Panc1 (cell line): ENCODE results near the gene SMIM31. TPM values are rescaled to one million over a fixed set of nuclear protein-coding genes. Genes with fewer than 3 reads are reported as not detected.

Source experiments
- ATAC-seq: fragments of 200-7000 bp; cut with Tn5 transposase; 2 replicates; pipeline ENCODE4 v1.9.1; 2020; ENCODE audit warnings: mild to moderate bottlenecking, moderate library complexity
- BruUV-seq: library from RNA; stranded (reverse); fragments of 400-500 nt; replicated peaks from 2 replicates; lab custom pipeline; 2021; lab: Mats Ljungman, UMichigan
- CTCF ChIA-PET: fragments of 300-600 bp; sonication (Branson Sonifier 250); formaldehyde crosslinking; loops from one replicate; lab custom pipeline; 2022; ENCODE audit warnings: antibody characterized with exemption; lab: Charles Lee
- POLR2A ChIA-PET: fragments of 300-600 bp; sonication (Branson Sonifier 250); formaldehyde crosslinking; loops from one replicate; lab custom pipeline; 2022; ENCODE audit warnings: antibody characterized with exemption; lab: Charles Lee
- DNase-seq: peaks from one replicate; pipeline ENCODE4 v3.0.0-alpha.2; 2010; ENCODE audit warnings: low read depth, low spot score
- H3K27ac ChIP-seq: 2 replicates; pipeline ENCODE4 v1.5.1; 2011; ENCODE audit warnings: mild to moderate bottlenecking, low read length, inconsistent platforms
- H3K27me3 ChIP-seq: fragments of 200-500 bp; sonication (Bioruptor generic); 2 replicates; pipeline ENCODE4 v1.6.0; 2014; ENCODE audit warnings: low read length, inconsistent platforms; ENCODE audit not compliant: control insufficient read depth, insufficient read depth
- H3K36me3 ChIP-seq: fragments of 200-500 bp; sonication (Bioruptor generic); 2 replicates; pipeline ENCODE4 v1.5.1; 2014; ENCODE audit warnings: inconsistent platforms, mild to moderate bottlenecking, low read length, moderate library complexity; ENCODE audit not compliant: control insufficient read depth, insufficient read depth
- H3K4me1 ChIP-seq: 2 replicates; pipeline ENCODE4 v1.5.1; 2011; ENCODE audit warnings: inconsistent platforms, mild to moderate bottlenecking, low read length, moderate library complexity; ENCODE audit not compliant: control insufficient read depth, insufficient read depth
- H3K4me3 ChIP-seq, 2 experiments: 2 replicates each; pipeline ENCODE4 v1.5.1; 2011 to 2012; ENCODE audit warnings: low read depth in 2 of 2, low read length in 2 of 2, mild to moderate bottlenecking in 2 of 2, inconsistent platforms in 1 of 2, moderate library complexity in 1 of 2
- H3K9me3 ChIP-seq: fragments of 200-500 bp; sonication (Bioruptor generic); 2 replicates; pipeline ENCODE4 v1.5.1; 2014; ENCODE audit warnings: low read depth, mild to moderate bottlenecking, inconsistent platforms, low read length, moderate library complexity; ENCODE audit not compliant: control insufficient read depth, insufficient read depth
- CTCF ChIP-seq: fragments of 450-650 bp; IDR thresholded peaks from 2 replicates; pipeline ENCODE4 v1.5.1; 2017; ENCODE audit warnings: mild to moderate bottlenecking
- POLR2AphosphoS5 ChIP-seq: IDR thresholded peaks from 2 replicates; pipeline ENCODE4 v1.6.1; 2012; ENCODE audit warnings: mild to moderate bottlenecking, low read depth, low read length, moderate library complexity
- REST ChIP-seq, 2 experiments: IDR thresholded peaks; 2 replicates each; pipeline ENCODE4 v1.6.1; 2011 to 2012; ENCODE audit warnings: low read depth in 2 of 2, control low read depth in 1 of 2, low read length in 1 of 2, mild to moderate bottlenecking in 1 of 2, moderate library complexity in 1 of 2; ENCODE audit not compliant: insufficient read depth in 1 of 2
- SIN3A ChIP-seq: IDR thresholded peaks from 2 replicates; pipeline ENCODE4 v1.6.1; 2012; ENCODE audit warnings: low read depth, mild to moderate bottlenecking, low read length, moderate library complexity, borderline replicate concordance; ENCODE audit not compliant: insufficient read depth
- TCF7L2 ChIP-seq: IDR thresholded peaks from 2 replicates; pipeline ENCODE4 v1.6.1; 2011; ENCODE audit warnings: mild to moderate bottlenecking, low read depth, low read length, inconsistent platforms
- in situ Hi-C: cut with HindIII; loops from 2 replicates; pipeline ENCODE4 v1.10.0; 2016; ENCODE audit warnings: low sequenced_read_pairs, low pct_unique_long_range_greater_than_20kb
- intact Hi-C: fragments of 100-400 bp; cut with micrococcal nuclease; formaldehyde crosslinking; loops from one replicate; pipeline ENCODE4 v1.10.0; 2022; ENCODE audit not compliant: unreplicated experiment
- total RNA-seq: library from RNA; stranded (reverse); gene quantifications from one replicate; pipeline ENCODE4 v1.2.1, GENCODE V29; 2021; ENCODE audit not compliant: unreplicated experiment

SMIM31 gene
- total RNA-seq, 1 experiment from 2014 or later = not detected

GRCh38 chr4:164813554-164813953, 59.6 kb downstream of the SMIM31 start:
- CTCF ChIA-PET = no interaction called here
- in situ Hi-C loops = no loop called here
- BruUV-seq = no TSS peak

GRCh38 chr4:164815711-164816110, 61.8 kb downstream of the SMIM31 start:
- Histone ChIP-seq H3K4me3 (no peak overlapping the region), H3K9me3 (no peaks in the 10 kb centered on the region), H3K4me1 (no peaks in the 10 kb centered on the region), H3K36me3 (no peaks in the 10 kb centered on the region), H3K27ac (no peak overlapping the region), H3K27me3 (no peaks in the 10 kb centered on the region)
- DNase-seq (no peak), ATAC-seq (no peak)
- BruUV-seq = no TSS peak
- CTCF ChIA-PET = no interaction called here
- TF ChIP-seq SIN3A = no peak
- TF ChIP-seq REST (IDR thresholded peaks at IDR 0.05; ENCODE audit: insufficient read depth in 1 of 2, low read depth in 2 of 2, low read length in 1 of 2) = no peak
- no peak for TF ChIP-seq POLR2AphosphoS5
- no peak for TF ChIP-seq CTCF
- no peak for TF ChIP-seq TCF7L2
- in situ Hi-C loops (no loop called here), intact Hi-C loops (no loop called here)
- POLR2A ChIA-PET = no interaction called here

More at GRCh38 chr4:164813554-164813953, 59.6 kb downstream of the SMIM31 start:
- no peaks in the 10 kb centered on the region for H3K27me3 ChIP-seq
- no peak overlapping the region for H3K4me3 ChIP-seq
- POLR2A ChIA-PET = no interaction called here
- no peaks in the 10 kb centered on the region for H3K4me1 ChIP-seq
- no peak overlapping the region for H3K27ac ChIP-seq
- TF ChIP-seq CTCF = no peak
- TF ChIP-seq TCF7L2 = no peak
- TF ChIP-seq POLR2AphosphoS5 = no peak
- no peak for TF ChIP-seq SIN3A
- no peak for TF ChIP-seq REST (IDR thresholded peaks at IDR 0.05; ENCODE audit: insufficient read depth in 1 of 2, low read depth in 2 of 2, low read length in 1 of 2)
- H3K9me3 ChIP-seq = no peaks in the 10 kb centered on the region
- DNase-seq (no peak), ATAC-seq (no peak)
- no peaks in the 10 kb centered on the region for H3K36me3 ChIP-seq
- intact Hi-C loops = no loop called here
